Amniotic epithelial cell (primary cell): ENCODE data around the gene PASK.
"Not testable (repeated sequence)": the region's sequence is repeated elsewhere in the genome, so short reads cannot be mapped to it uniquely, and the experiment has no call there.

Experiments
- DNase-seq: peaks from one replicate; pipeline ENCODE4 v3.0.0-alpha.2; 2010; ENCODE audit warnings: low read depth

Gene PASK

GRCh38 chr2:241104611-241105010, 44.7 kb downstream of the PASK start:
- DNase-seq: not testable (repeated sequence)

GRCh38 chr2:241103176-241103595, 46.1 kb downstream of the PASK start:
- DNase-seq: no peak

GRCh38 chr2:241102239-241102803, 47.0 kb downstream of the PASK start, which contains the start of gene MTERF4:
Gene MTERF4, minus strand, starts transcription at chr2:241102287. Its CDS starts 14 bp downstream, at chr2:241102273.
- DNase-seq: peak; percentile 74

- DNase-seq: no peak
These were observed 50.0 kb downstream of the PASK start for GRCh38 chr2:241099246-241099645.

- no peak for DNase-seq
These were observed 52.3 kb downstream of the PASK start for GRCh38 chr2:241096979-241097378.

- DNase-seq: no peak
These were observed 53.5 kb downstream of the PASK start for GRCh38 chr2:241095594-241096290.

- DNase-seq: no peak
These were observed 54.3 kb downstream of the PASK start for GRCh38 chr2:241094924-241095420.

GRCh38 chr2:241094172-241094571, 55.1 kb downstream of the PASK start:
- DNase-seq: no peak

- not testable (repeated sequence) for DNase-seq
These were observed 56.0 kb downstream of the PASK start for GRCh38 chr2:241093133-241093781.

GRCh38 chr2:241092677-241093076, 56.6 kb downstream of the PASK start:
- no peak for DNase-seq

- DNase-seq: no peak
These were observed 57.4 kb downstream of the PASK start for GRCh38 chr2:241091734-241092445.

- DNase-seq: no peak
These were observed 58.1 kb downstream of the PASK start for GRCh38 chr2:241091201-241091600.

- no peak for DNase-seq
These were observed 60.2 kb downstream of the PASK start for GRCh38 chr2:241088791-241089732.

GRCh38 chr2:241088376-241088775, 60.9 kb downstream of the PASK start:
- no peak for DNase-seq

GRCh38 chr2:241087420-241088268, 61.6 kb downstream of the PASK start:
- DNase-seq: no peak

- DNase-seq: no peak
These were observed 64.3 kb downstream of the PASK start for GRCh38 chr2:241084856-241085444.

- no peak for DNase-seq
These were observed 66.2 kb downstream of the PASK start for GRCh38 chr2:241083091-241083415.

- no peak for DNase-seq
These were observed 66.8 kb downstream of the PASK start for GRCh38 chr2:241082341-241083090.

- no peak for DNase-seq
These were observed 67.5 kb downstream of the PASK start for GRCh38 chr2:241081643-241082340.
